Ovary (tissue), 3 donors: ENCODE measurements around the gene RIGI.

Experiments used
- CTCF ChIP-seq, 3 donors: fragments of 450-650 bp in 2 of 3; fragments of 200-600 bp in 1 of 3; IDR thresholded peaks; one replicate each; pipeline versions ENCODE4 v1.5.1 to v1.8.0; 2016 to 2022; ENCODE audit warnings: antibody characterized with exemption in 3 of 3, mild to moderate bottlenecking in 1 of 3
- EP300 ChIP-seq: sonication (generic); formaldehyde crosslinking; IDR thresholded peaks from one replicate; pipeline ENCODE4 v1.6.1; 2017; ENCODE audit warnings: antibody characterized with exemption
- POLR2A ChIP-seq: fragments of 450-650 bp; IDR thresholded peaks from one replicate; pipeline ENCODE4 v1.6.1; 2017; ENCODE audit warnings: antibody characterized with exemption, mild to moderate bottlenecking, moderate library complexity
- donor health status: DM: no; HTN: no; CAD: no.

GRCh38 chr9:32551276-32552051 is 25.5 kb upstream of the RIGI start:
- no peak for TF ChIP-seq POLR2A
- no peak for TF ChIP-seq CTCF (IDR thresholded peaks at IDR 0.05)
- no peak for TF ChIP-seq EP300
